HEK293 (cell line): ENCODE measurements around the gene PLCH2.

Experiments used
- GLIS2 ChIP-seq: fragments of 450-650 bp; formaldehyde crosslinking; IDR thresholded peaks from 2 replicates; pipeline ENCODE4 v1.5.1; 2016; ENCODE audit warnings: missing biosample characterization, missing genetic modification characterization
- MZF1 ChIP-seq: fragments of 450-650 bp; formaldehyde crosslinking; IDR thresholded peaks from 2 replicates; pipeline ENCODE4 v1.5.1; 2017; ENCODE audit warnings: missing biosample characterization, missing genetic modification characterization, borderline replicate concordance
- PRDM1 ChIP-seq: fragments of 450-650 bp; formaldehyde crosslinking; IDR thresholded peaks from 2 replicates; pipeline ENCODE4; 2016; ENCODE audit warnings: missing biosample characterization, missing genetic modification characterization
- ZBTB48 ChIP-seq: fragments of 450-650 bp; formaldehyde crosslinking; IDR thresholded peaks from 2 replicates; pipeline ENCODE4 v1.5.1; 2016; ENCODE audit warnings: missing biosample characterization, missing genetic modification characterization
- ZEB2 ChIP-seq: fragments of 450-650 bp; formaldehyde crosslinking; IDR thresholded peaks from 2 replicates; pipeline ENCODE4 v1.5.1; 2016; ENCODE audit warnings: missing biosample characterization, missing genetic modification characterization
- ZFP69B ChIP-seq: fragments of 450-650 bp; formaldehyde crosslinking; IDR thresholded peaks from 2 replicates; pipeline ENCODE4 v1.5.1; 2016; ENCODE audit warnings: missing biosample characterization, missing genetic modification characterization
- ZNF133 ChIP-seq: fragments of 450-650 bp; formaldehyde crosslinking; IDR thresholded peaks from 2 replicates; pipeline ENCODE4 v1.5.1; 2016; ENCODE audit warnings: missing biosample characterization, missing genetic modification characterization
- ZNF16 ChIP-seq: fragments of 450-650 bp; formaldehyde crosslinking; IDR thresholded peaks from 2 replicates; pipeline ENCODE4 v1.5.1; 2016; ENCODE audit warnings: low read depth, missing biosample characterization, missing genetic modification characterization
- ZNF2 ChIP-seq: fragments of 450-650 bp; formaldehyde crosslinking; IDR thresholded peaks from 2 replicates; pipeline ENCODE4 v1.5.1; 2016; ENCODE audit warnings: missing biosample characterization, missing genetic modification characterization
- ZNF23 ChIP-seq: fragments of 450-650 bp; formaldehyde crosslinking; IDR thresholded peaks from 2 replicates; pipeline ENCODE4 v1.5.1; 2016; ENCODE audit warnings: missing biosample characterization, missing genetic modification characterization, borderline replicate concordance
- ZNF266 ChIP-seq: fragments of 450-650 bp; formaldehyde crosslinking; IDR thresholded peaks from 2 replicates; pipeline ENCODE4 v1.5.1; 2016; ENCODE audit warnings: missing biosample characterization, missing genetic modification characterization, low read depth
- ZNF350 ChIP-seq: fragments of 450-650 bp; formaldehyde crosslinking; IDR thresholded peaks from 2 replicates; pipeline ENCODE4 v1.5.0; 2017; ENCODE audit warnings: missing biosample characterization, mild to moderate bottlenecking, missing genetic modification characterization
- ZNF391 ChIP-seq: fragments of 450-650 bp; formaldehyde crosslinking; IDR thresholded peaks from 2 replicates; pipeline ENCODE4 v1.5.1; 2016; ENCODE audit warnings: low read depth, missing biosample characterization, missing genetic modification characterization, borderline replicate concordance
- ZNF433 ChIP-seq: fragments of 450-650 bp; formaldehyde crosslinking; IDR thresholded peaks from 2 replicates; pipeline ENCODE4 v1.5.1; 2016; ENCODE audit warnings: missing biosample characterization, missing genetic modification characterization, low read depth
- ZNF473 ChIP-seq: fragments of 450-650 bp; formaldehyde crosslinking; IDR thresholded peaks from 2 replicates; pipeline ENCODE4 v1.5.1; 2017; ENCODE audit warnings: missing biosample characterization, missing genetic modification characterization
- ZNF558 ChIP-seq: fragments of 450-650 bp; formaldehyde crosslinking; IDR thresholded peaks from 2 replicates; pipeline ENCODE4 v1.5.1; 2016; ENCODE audit warnings: missing biosample characterization, missing genetic modification characterization
- ZNF621 ChIP-seq: fragments of 450-650 bp; formaldehyde crosslinking; IDR thresholded peaks from 2 replicates; pipeline ENCODE4 v1.5.1; 2017; ENCODE audit warnings: missing biosample characterization, missing genetic modification characterization
- ZNF623 ChIP-seq: fragments of 450-650 bp; formaldehyde crosslinking; IDR thresholded peaks from 2 replicates; pipeline ENCODE4 v1.5.1; 2016; ENCODE audit warnings: missing biosample characterization, missing genetic modification characterization
- ZNF670 ChIP-seq: fragments of 450-650 bp; formaldehyde crosslinking; IDR thresholded peaks from 2 replicates; pipeline ENCODE4 v1.5.1; 2016; ENCODE audit warnings: missing biosample characterization, missing genetic modification characterization, low read depth
- ZNF768 ChIP-seq: fragments of 450-650 bp; formaldehyde crosslinking; IDR thresholded peaks from 2 replicates; pipeline ENCODE4 v1.5.1; 2018; ENCODE audit warnings: missing biosample characterization, mild to moderate bottlenecking, missing genetic modification characterization
- TF ChIP-seq, protein P1 (sequence below): fragments of 450-650 bp; formaldehyde crosslinking; IDR thresholded peaks from 2 replicates; pipeline ENCODE4 v1.5.1; 2016; ENCODE audit warnings: missing biosample characterization, missing genetic modification characterization
- TF ChIP-seq, protein P2 (sequence below): fragments of 450-650 bp; formaldehyde crosslinking; IDR thresholded peaks from 2 replicates; pipeline ENCODE4 v1.5.1; 2017; ENCODE audit warnings: missing biosample characterization, missing genetic modification characterization
- TF ChIP-seq, protein P3 (sequence below): fragments of 450-650 bp; formaldehyde crosslinking; IDR thresholded peaks from 2 replicates; pipeline ENCODE4 v1.5.1; 2016; ENCODE audit warnings: missing biosample characterization, missing genetic modification characterization
- TF ChIP-seq, protein P4 (sequence below): fragments of 450-650 bp; formaldehyde crosslinking; IDR thresholded peaks from 2 replicates; pipeline ENCODE4 v1.5.1; 2016; ENCODE audit warnings: missing biosample characterization, missing genetic modification characterization
- TF ChIP-seq, protein P5 (sequence below): fragments of 450-650 bp; formaldehyde crosslinking; IDR thresholded peaks from 2 replicates; pipeline ENCODE4 v1.5.1; 2016; ENCODE audit warnings: missing biosample characterization, missing genetic modification characterization
- TF ChIP-seq, protein P6 (sequence below): fragments of 450-650 bp; formaldehyde crosslinking; IDR thresholded peaks from 2 replicates; pipeline ENCODE4 v1.5.1; 2016; ENCODE audit warnings: missing biosample characterization, missing genetic modification characterization

The PLCH2 gene

DNA sequence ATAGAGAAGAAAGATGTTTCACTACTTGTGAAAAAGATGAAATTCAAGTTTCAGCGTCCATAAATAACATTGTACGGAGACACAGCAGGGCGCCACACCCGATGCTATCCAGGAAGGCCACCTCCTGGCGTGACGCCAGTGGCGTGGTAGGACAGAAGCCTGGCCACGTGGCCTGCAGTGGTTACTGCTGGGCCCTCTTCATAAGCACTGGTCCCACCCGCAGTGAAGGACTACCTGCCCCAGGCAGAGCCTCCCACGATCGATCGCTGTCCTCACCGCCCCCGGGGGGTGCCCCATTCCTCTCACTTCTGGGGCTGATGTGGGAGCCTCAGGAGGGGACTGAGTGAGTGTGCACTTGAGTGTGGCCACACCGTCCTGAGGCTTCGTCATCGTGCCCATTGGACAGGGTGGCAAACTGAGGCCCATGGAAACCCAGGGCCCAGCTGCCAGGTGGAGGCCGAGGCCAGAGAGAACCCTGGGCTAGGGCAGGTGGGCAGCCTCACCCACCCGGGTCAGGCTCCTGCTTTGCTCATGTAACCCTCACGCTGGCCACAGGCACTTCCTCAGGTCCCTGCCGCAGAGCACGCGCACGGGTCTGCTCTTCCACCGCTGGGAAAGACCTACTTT is 65.6 kb downstream of the PLCH2 start (continued):
- TF ChIP-seq, protein P1, sequence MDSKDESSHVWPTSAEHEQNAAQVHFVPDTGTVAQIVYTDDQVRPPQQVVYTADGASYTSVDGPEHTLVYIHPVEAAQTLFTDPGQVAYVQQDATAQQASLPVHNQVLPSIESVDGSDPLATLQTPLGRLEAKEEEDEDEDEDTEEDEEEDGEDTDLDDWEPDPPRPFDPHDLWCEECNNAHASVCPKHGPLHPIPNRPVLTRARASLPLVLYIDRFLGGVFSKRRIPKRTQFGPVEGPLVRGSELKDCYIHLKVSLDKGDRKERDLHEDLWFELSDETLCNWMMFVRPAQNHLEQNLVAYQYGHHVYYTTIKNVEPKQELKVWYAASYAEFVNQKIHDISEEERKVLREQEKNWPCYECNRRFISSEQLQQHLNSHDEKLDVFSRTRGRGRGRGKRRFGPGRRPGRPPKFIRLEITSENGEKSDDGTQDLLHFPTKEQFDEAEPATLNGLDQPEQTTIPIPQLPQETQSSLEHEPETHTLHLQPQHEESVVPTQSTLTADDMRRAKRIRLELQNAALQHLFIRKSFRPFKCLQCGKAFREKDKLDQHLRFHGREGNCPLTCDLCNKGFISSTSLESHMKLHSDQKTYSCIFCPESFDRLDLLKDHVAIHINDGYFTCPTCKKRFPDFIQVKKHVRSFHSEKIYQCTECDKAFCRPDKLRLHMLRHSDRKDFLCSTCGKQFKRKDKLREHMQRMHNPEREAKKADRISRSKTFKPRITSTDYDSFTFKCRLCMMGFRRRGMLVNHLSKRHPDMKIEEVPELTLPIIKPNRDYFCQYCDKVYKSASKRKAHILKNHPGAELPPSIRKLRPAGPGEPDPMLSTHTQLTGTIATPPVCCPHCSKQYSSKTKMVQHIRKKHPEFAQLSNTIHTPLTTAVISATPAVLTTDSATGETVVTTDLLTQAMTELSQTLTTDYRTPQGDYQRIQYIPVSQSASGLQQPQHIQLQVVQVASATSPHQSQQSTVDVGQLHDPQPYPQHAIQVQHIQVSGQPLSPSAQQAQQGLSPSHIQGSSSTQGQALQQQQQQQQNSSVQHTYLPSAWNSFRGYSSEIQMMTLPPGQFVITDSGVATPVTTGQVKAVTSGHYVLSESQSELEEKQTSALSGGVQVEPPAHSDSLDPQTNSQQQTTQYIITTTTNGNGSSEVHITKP (tag by site-specific recombination): no peak
- TF ChIP-seq ZNF2 (tag by site-specific recombination) (0 out of 2 replicates have a peak, but pooled peaks have one; percentile 19), PRDM1 (tag by site-specific recombination) (no peak), ZNF350 (no peak), MZF1 (tag by site-specific recombination) (no peak), ZNF16 (no peak), ZNF23 (tag by site-specific recombination) (no peak), ZNF621 (tag by site-specific recombination) (no peak), ZNF768 (no peak), ZNF473 (tag by site-specific recombination) (no peak), ZFP69B (no peak), ZNF558 (no peak), ZNF623 (peak; percentile 22; the same call in 1 of the 2 replicates), ZNF670 (tag by site-specific recombination) (no peak), ZNF391 (tag by site-specific recombination) (no peak), ZNF133 (tag by site-specific recombination) (no peak), GLIS2 (tag by site-specific recombination) (peak; percentile 51), ZEB2 (tag by site-specific recombination) (no peak), ZNF433 (no peak), ZNF266 (tag by site-specific recombination) (no peak), ZBTB48 (tag by site-specific recombination) (no peak)
- TF ChIP-seq, protein P2, sequence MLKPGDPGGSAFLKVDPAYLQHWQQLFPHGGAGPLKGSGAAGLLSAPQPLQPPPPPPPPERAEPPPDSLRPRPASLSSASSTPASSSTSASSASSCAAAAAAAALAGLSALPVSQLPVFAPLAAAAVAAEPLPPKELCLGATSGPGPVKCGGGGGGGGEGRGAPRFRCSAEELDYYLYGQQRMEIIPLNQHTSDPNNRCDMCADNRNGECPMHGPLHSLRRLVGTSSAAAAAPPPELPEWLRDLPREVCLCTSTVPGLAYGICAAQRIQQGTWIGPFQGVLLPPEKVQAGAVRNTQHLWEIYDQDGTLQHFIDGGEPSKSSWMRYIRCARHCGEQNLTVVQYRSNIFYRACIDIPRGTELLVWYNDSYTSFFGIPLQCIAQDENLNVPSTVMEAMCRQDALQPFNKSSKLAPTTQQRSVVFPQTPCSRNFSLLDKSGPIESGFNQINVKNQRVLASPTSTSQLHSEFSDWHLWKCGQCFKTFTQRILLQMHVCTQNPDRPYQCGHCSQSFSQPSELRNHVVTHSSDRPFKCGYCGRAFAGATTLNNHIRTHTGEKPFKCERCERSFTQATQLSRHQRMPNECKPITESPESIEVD: peak; percentile 87; the same call in 1 of the 2 replicates
- TF ChIP-seq, protein P3, sequence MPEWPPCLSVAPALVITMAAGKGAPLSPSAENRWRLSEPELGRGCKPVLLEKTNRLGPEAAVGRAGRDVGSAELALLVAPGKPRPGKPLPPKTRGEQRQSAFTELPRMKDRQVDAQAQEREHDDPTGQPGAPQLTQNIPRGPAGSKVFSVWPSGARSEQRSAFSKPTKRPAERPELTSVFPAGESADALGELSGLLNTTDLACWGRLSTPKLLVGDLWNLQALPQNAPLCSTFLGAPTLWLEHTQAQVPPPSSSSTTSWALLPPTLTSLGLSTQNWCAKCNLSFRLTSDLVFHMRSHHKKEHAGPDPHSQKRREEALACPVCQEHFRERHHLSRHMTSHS: no peak
- TF ChIP-seq, protein P4, sequence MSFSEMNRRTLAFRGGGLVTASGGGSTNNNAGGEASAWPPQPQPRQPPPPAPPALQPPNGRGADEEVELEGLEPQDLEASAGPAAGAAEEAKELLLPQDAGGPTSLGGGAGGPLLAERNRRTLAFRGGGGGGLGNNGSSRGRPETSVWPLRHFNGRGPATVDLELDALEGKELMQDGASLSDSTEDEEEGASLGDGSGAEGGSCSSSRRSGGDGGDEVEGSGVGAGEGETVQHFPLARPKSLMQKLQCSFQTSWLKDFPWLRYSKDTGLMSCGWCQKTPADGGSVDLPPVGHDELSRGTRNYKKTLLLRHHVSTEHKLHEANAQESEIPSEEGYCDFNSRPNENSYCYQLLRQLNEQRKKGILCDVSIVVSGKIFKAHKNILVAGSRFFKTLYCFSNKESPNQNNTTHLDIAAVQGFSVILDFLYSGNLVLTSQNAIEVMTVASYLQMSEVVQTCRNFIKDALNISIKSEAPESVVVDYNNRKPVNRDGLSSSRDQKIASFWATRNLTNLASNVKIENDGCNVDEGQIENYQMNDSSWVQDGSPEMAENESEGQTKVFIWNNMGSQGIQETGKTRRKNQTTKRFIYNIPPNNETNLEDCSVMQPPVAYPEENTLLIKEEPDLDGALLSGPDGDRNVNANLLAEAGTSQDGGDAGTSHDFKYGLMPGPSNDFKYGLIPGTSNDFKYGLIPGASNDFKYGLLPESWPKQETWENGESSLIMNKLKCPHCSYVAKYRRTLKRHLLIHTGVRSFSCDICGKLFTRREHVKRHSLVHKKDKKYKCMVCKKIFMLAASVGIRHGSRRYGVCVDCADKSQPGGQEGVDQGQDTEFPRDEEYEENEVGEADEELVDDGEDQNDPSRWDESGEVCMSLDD (tag by site-specific recombination): no peak
- TF ChIP-seq, protein P5, sequence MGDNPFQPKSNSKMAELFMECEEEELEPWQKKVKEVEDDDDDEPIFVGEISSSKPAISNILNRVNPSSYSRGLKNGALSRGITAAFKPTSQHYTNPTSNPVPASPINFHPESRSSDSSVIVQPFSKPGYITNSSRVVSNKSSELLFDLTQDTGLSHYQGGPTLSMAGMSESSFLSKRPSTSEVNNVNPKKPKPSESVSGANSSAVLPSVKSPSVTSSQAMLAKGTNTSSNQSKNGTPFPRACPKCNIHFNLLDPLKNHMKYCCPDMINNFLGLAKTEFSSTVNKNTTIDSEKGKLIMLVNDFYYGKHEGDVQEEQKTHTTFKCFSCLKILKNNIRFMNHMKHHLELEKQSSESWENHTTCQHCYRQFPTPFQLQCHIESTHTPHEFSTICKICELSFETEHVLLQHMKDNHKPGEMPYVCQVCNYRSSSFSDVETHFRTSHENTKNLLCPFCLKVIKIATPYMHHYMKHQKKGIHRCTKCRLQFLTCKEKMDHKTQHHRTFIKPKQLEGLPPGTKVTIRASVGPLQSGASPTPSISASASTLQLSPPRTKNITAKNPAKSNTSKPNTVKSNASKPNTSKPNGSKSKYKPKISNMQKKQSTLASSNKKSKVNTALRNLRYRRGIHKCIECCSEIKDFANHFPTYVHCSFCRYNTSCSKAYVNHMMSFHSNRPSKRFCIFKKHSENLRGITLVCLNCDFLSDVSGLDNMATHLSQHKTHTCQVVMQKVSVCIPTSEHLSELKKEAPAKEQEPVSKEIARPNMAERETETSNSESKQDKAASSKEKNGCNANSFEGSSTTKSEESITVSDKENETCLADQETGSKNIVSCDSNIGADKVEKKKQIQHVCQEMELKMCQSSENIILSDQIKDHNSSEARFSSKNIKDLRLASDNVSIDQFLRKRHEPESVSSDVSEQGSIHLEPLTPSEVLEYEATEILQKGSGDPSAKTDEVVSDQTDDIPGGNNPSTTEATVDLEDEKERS (tag by site-specific recombination): no peak
- TF ChIP-seq, protein P6, sequence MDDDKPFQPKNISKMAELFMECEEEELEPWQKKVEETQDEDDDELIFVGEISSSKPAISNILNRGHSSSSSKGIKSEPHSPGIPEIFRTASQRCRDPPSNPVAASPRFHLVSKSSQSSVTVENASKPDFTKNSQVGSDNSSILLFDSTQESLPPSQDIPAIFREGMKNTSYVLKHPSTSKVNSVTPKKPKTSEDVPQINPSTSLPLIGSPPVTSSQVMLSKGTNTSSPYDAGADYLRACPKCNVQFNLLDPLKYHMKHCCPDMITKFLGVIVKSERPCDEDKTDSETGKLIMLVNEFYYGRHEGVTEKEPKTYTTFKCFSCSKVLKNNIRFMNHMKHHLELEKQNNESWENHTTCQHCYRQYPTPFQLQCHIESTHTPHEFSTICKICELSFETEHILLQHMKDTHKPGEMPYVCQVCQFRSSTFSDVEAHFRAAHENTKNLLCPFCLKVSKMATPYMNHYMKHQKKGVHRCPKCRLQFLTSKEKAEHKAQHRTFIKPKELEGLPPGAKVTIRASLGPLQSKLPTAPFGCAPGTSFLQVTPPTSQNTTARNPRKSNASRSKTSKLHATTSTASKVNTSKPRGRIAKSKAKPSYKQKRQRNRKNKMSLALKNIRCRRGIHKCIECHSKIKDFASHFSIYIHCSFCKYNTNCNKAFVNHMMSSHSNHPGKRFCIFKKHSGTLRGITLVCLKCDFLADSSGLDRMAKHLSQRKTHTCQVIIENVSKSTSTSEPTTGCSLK (tag by site-specific recombination): no peak
